GM20000 (cell line): ENCODE results near the gene CIROP.

Source experiments
- DNase-seq: peaks from one replicate; pipeline ENCODE4 v3.0.0; 2012; ENCODE audit warnings: low spot score
- CTCF ChIP-seq: IDR thresholded peaks from 2 replicates; pipeline ENCODE4 v1.5.1; 2012; ENCODE audit warnings: mild to moderate bottlenecking, control low read depth; ENCODE audit errors: extremely low read depth, missing control alignments

Gene CIROP

DNA sequence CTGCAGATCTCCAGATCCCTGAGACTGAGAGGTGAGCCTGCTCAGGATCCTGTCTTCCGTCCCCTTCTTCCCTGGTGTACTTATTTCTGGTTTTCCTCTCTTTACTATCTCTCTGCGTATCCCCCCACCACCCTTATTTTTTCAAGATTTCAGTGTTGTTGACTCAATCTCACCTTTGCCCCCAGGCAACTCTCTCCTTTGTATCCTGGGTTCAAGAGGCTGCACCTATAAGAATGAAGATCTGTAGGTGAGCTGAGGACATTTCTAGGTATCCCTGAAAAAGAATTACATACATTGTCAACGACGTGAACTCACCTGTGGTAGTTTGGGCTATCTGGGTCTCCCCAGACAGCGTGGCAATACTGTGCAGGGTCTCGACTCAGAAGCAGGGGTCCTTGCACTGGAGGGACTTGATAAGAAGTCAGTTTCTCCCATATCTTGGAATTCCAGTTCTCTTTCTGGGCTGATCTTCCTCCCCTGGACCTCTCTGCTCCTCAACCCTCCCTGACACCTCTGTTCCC, 659 bp downstream of the CIROP start:
- peak; percentile 4 for DNase-seq
- no peak for TF ChIP-seq CTCF

GRCh38 chr14:23103581-23103980, 1.2 kb downstream of the CIROP start:
- DNase-seq, result peak; percentile 5
- TF ChIP-seq CTCF, result no peak

DNA sequence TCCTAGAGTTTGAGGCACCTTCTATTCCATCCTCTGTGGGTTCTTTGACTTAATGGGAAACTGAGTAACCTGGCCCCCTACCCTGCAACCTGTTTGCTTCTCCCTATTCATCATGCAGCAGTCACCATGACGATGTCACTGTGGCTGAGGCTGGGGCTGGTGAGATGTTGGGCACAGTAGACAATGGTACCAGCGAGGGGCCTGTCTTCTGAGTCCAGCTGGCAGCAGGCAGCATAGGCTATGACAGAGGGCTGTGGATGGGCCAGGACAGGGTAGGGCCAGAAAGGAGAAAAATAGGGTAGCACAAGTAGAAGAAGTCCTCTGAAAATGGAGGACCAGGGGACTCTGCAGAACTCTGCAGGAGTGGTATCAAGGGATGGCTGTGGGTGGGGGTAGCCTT, 2.0 kb downstream of the CIROP start:
- no peak for DNase-seq
- TF ChIP-seq CTCF, result no peak

DNA sequence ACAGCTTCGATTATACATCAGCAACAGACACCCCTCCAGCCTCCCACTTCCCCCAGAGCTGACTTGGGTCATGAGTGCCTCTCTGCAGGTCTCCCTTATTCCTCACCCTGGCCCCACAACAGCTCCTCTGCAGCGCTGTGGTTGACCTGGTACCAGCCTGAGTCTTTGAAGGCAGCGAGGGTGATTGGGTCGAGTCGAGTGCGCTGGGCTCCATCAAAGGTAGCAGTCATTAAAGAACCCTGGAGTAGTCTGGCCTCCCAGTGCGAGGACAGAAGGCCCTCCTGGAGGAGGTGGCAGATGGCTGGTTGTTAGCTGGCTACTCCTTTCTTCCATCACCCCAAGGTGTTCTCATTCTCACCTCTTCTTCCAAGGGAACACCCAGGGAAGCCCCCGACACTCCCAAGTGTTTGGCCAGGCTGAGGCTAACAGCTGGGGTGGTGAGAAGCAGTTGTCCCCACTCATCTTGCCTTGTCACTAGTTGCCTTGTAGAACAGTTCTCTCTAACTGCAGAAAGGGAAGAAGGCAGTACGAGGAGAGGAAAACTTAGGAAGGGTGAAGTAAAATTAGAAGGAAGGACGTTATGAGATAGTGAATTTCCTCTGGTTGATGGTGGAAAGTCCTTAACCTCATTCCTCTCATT, 2.7 kb downstream of the CIROP start:
- no peak for DNase-seq
- TF ChIP-seq CTCF, result no peak

DNA sequence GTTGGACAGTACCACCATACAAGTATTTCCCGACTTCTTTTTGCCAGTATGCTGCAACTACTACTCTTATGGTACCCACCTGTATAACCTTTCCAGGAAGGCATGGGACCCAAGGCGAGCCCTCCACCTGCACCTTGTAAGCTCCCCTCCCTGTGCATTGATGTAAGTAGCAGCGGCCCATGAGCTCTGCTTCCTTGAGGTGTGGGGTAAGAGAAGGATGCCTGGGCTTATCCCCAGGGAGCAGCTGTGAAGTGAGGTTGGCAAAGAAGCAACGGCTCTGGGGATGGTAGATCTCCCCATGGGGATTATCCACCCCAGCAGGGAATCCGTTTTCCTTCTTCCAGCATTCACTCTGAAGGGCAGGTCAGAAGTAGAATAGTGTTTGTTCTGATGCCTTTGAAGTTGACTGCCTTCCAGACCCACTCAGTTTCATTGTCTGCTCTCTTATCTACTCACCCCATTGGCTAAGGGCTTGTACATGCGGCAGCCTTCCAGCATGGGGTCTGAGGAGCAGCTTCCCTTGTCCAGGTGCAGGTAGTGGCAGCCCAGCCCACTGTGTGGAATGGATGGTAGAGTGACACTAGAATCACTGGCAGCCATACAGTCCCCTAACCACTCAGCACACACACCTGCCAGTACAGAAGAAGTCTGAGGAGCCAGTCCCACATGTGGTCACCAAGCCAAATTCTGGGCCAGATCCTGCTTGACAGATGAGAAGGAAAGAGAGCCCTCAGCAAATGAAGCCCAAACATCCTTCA, 3.4 kb downstream of the CIROP start:
- no peak for TF ChIP-seq CTCF
- no peak for DNase-seq

DNA sequence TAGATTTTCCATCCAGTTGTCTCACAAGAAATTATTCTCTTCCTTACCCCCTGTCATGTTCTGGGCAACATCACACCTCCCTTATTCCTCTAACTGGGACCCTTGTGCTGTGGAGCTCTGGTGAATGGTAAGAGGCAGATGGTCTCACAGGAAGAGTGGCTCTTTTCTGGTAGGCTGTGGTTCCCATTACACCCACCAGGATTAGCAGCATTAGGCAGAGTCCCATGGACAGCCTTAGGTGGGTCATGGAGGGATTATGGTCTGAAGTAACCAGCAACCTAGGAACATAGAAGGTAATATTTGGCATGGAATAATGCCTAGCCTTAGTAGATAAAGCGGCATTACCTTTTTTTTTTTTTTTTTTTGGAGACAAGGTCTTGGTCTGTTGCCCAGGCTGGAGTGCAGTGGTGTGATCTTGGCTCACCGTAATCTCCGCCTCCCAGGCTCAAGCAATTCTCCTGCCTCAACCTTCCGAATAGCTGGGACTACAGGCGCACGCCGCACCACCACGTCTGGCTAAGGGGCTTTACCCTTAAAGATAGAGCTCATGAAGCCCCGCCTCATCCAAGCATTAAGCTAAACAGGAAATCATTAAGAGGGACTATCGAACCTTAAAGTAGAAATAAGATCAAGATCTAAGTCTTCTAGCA, 5.5 kb downstream of the CIROP start:
- TF ChIP-seq CTCF, result no peak
- no peak for DNase-seq

DNA sequence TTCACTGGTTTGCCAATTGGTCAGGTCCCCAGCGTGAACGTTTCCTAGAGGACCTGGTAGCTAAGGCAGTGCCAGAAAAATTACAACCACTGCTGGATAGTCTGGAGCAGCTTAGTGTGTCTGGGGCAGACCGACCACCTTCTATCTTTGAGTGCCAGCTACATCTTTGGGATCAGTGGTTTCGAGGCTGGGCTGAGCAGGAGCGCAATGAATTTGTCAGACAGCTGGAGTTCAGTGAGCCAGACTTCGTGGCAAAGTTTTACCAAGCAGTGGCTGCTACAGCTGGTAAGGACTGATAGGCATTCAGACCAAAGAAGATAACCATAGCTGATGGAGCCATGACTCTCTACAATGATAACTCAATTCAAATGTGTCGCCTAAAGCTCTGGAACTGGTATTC, 7.0 kb downstream of the CIROP start:
- TF ChIP-seq CTCF, result no peak
- DNase-seq, result no peak
